ENCODE results near the gene RASSF5.

Gene RASSF5

GRCh38 chr1:206554211-206554610 is 46.9 kb downstream of the RASSF5 start:
- DNase-seq: no peak

- DNase-seq: no peak
These were observed 47.6 kb downstream of the RASSF5 start for GRCh38 chr1:206554701-206555472.

DNA sequence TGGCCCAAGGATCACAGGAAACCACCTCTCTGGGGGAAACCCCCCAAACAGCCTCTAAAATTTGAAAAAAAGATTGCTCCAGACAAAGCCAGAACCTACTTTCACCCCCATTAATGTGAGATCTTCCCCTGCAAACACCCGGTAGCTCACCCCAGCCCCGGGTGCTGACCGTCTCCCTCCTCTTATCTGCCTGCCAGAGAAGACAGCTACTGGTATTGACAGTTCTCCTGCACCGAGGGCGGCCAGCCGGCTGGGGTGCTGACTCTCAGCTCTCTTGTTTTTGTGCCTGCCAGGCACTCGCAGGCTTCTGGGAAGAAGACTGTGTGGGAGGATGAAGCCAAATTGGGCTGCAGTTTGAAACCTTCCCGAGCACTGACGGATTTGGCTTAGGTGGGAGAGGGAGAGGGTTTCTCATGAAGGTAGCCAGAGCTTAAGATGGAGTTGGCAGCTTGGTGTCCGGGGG is 48.2 kb downstream of the RASSF5 start:
- DNase-seq: no peak

DNA sequence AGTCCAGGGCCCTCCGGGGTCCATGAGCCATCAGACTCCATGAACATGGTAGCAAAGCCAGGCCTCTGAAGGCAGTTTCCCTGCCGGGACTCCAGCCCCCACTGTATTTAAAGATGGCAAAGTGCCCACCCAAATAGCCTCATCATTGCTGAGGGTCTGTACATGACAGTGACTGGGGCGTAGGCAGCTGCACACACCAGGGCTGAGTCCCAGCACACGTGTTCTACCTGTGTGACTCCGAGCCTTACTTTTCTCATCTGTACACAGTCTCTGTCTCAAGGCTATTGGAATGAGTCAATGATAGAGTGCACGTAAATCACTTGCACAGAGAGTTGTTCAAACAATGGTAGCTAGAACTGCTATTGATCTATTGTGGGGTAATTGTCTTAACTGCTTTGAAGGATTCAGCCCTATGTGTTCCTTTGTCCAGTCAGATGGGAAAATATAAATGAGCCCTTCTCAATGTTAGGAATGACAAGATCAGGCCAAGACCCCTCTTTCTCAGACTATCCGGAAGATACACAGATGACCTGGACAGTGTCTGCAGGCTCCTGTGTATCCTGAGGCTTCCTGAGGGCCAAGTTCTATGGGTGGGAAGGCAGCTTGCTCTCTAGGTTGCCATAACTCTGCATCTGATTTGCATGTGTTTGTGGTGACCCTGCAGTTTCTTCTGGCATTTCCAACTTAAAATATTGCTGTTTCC is 48.9 kb downstream of the RASSF5 start:
- DNase-seq: no peak

DNA sequence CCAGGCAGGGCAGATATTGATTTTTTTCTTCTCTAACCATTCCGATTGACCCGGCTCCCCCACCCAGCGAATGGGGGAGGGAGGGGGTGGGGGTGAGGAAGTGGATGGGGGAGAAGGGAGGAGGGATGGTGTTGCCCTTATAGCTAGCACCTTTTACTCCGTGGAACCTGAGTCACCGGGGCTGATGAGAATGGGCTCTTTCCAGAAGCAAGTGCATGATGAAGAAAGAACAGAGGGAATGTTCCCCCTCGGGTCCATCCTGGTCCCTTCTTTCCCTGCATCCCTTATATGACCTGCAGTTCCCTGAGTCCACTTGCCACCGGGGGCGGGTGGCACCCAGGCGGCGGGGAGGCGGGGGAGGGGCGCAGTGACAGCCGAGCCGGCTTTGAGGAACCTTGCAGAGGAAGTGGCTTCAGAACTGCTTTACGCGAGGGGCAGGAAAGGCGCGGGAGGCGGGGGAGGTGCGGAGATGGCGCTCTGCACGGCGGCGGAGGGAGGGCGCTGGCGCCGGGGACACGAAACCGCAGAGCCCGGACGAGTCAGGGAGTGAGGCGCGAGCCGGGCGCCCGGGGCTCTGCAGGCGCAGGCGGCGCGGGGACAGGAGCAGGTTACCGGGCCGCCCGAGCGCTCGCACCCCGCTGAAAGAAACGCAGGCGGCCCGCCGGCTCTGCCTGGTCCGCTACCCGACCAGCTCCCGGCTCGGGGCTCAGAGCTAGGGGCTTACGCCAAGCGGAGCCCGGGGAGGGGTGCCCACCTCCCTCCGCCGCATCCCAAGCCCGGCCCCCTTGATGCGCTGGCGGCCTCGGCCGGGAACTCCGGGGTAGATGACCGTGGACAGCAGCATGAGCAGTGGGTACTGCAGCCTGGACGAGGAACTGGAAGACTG is 49.7 kb downstream of the RASSF5 start:
- DNase-seq: peak; percentile 63

DNA sequence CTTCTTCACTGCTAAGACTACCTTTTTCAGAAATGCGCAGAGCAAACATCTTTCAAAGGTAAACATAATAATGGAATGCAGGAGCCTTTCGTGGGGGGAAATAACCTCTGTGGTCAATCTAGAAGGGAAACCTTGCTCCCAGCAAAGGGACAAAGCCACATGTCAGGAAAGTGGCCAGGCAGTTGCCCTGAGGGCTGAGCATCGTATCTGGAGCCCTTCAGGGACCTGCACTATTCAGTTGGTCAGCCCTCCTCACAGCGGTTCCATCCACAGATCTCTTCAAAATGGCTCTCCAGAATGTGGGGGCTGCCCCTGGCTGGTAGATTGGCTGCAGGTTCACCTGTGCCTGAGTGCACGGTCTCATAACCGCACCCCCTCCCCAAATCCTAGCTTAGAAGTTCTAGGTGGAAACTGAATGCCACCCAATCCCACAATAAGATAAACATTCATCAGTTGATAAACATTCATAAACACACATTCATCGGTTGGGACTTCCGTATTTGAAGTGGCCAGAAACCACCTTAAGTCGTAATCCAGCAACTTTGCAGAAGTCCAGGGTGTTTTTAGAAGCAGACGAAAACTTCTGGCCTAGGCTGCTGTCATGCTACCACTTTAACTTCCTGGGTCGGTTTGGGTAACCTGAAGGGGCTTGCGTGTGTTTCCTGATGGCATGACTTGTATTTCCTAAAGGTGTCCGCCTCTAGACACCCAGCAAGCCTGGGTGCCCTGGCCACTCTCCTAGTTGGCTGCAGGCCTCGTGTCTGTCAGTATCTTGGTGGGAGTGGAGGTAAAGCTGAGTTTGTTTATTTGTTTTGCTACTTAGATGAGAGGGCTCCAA is 50.5 kb downstream of the RASSF5 start:
- DNase-seq: no peak

- DNase-seq: no peak
These were observed 51.7 kb downstream of the RASSF5 start for GRCh38 chr1:206558794-206559671.

GRCh38 chr1:206559672-206559995 is 52.3 kb downstream of the RASSF5 start:
- no peak for DNase-seq

- no peak for DNase-seq
These were observed 52.8 kb downstream of the RASSF5 start for GRCh38 chr1:206560007-206560716.

DNA sequence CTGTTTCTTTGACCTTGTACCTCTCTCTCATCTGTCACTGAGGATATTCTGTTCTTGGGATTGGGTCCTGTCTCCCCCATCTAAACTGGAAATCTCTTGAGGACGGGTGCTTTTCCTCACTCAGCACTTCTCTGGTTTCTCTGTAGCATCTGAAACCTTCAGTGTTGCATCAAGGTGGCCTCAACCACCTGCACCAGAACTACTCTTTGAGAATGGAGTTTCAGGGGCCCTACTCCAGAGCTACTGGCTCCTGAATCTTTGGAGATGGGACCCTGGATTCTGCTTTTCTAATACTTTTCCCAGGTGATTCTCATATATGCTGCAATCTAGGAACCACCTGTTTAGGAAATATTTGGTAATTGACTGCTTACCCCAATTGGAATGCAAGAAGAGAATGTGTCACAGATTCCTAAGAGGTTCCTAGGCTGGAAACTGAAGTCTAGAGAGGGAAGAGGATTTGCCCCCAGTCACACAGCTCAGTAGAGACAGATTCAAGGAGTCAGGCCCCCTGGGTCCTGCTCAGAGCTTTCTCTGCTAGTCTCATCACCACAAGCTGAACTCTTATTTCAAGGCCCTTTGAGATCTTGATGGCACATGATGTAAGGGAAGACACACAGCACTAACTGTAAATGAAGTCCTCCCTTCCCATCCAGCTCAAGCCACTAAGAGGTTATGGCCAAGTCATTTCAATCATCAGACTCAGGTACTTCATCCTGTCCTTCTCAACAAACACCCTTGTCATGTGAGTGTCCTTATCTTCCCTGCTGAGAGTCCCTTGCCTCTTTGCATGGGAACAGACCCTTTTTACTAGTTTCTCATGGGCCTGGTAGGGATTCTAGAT is 56.3 kb downstream of the RASSF5 start:
- no peak for DNase-seq

- no peak for DNase-seq
These were observed 58.7 kb downstream of the RASSF5 start for GRCh38 chr1:206565995-206566394.

GRCh38 chr1:206566999-206567398 is 59.7 kb downstream of the RASSF5 start:
- peak; percentile 56 for DNase-seq

- no peak for DNase-seq
These were observed 60.9 kb downstream of the RASSF5 start for GRCh38 chr1:206568256-206568655.

- DNase-seq: no peak
These were observed 61.5 kb downstream of the RASSF5 start for GRCh38 chr1:206568779-206569352.

GRCh38 chr1:206569556-206569955 is 62.2 kb downstream of the RASSF5 start:
- DNase-seq: no peak

GRCh38 chr1:206570529-206570928 is 63.2 kb downstream of the RASSF5 start:
- DNase-seq: no peak

- DNase-seq: no peak
These were observed 65.5 kb downstream of the RASSF5 start for GRCh38 chr1:206572835-206573234.

GRCh38 chr1:206573319-206573718 is 66.0 kb downstream of the RASSF5 start:
- DNase-seq: no peak

GRCh38 chr1:206573762-206574161 is 66.4 kb downstream of the RASSF5 start:
- no peak for DNase-seq

All from SHP77 treated with DMSO at 0.1 percent for 48 hours (cell line).